Embryonic facial prominence (tissue), 1 donor: Measurements from ENCODE around the gene SIGLEC12.
A peak's percentile ranks its signal among the peaks of the same experiment; 100 is the strongest.
"Not testable (repeated sequence)": the region's sequence is repeated elsewhere in the genome, so short reads cannot be mapped to it uniquely, and the experiment has no call there.

Experiments used
- DNase-seq: peaks from one replicate; pipeline ENCODE4 v3.0.0-alpha.2; 2016; ENCODE audit errors: extremely low spot score

The SIGLEC12 gene

GRCh38 chr19:51480590-51480989 lies 21.0 kb downstream of the SIGLEC12 start:
- DNase-seq, result no peak

DNA sequence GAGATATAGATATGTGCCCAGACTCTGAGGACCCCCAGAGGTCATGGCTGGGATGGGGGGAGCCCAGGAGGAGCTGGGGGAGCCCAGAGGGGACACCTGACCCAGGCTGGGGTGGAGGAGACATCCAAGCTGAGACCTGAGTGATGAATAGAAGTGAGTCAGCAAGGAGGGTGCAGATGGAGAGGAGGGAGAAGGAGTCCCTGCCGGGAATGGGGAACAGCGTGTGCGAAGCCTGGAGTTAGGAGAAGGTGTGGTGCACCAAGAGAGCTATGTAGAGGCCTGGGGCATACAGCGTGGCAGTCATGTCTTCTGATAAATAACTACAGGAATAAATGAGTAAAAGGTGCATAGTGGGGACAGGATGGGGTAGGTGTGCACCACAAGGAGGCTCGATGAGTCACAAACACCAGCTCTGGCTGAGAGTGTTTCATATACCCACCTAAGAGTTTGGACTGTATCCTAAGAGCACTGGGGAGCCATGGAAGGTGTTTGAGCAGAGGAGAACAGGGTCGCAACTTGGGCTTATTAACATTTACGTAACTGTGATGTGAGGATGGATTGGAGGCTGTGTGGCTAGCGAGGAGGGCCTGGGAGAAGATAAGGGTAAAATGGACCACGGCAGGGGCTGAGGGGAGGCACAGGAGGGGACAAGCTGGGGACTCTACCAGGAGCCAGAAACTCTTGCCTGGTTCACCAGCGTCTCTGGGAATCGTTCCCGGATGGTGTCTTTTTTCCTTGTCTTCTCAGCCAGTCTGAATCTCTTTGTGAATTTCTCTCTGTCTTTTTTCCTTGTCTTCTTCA lies 21.9 kb downstream of the SIGLEC12 start:
- DNase-seq, result no peak

GRCh38 chr19:51478381-51479234 lies 23.0 kb downstream of the SIGLEC12 start, which contains the start of gene CEACAM18:
CEACAM18 (plus strand) TSS chr19:51478539.
- no peak for DNase-seq

- no peak for DNase-seq
Measured at GRCh38 chr19:51477344-51477743, 24.3 kb downstream of the SIGLEC12 start.

GRCh38 chr19:51476164-51476563 lies 25.4 kb downstream of the SIGLEC12 start:
- no peak for DNase-seq

DNA sequence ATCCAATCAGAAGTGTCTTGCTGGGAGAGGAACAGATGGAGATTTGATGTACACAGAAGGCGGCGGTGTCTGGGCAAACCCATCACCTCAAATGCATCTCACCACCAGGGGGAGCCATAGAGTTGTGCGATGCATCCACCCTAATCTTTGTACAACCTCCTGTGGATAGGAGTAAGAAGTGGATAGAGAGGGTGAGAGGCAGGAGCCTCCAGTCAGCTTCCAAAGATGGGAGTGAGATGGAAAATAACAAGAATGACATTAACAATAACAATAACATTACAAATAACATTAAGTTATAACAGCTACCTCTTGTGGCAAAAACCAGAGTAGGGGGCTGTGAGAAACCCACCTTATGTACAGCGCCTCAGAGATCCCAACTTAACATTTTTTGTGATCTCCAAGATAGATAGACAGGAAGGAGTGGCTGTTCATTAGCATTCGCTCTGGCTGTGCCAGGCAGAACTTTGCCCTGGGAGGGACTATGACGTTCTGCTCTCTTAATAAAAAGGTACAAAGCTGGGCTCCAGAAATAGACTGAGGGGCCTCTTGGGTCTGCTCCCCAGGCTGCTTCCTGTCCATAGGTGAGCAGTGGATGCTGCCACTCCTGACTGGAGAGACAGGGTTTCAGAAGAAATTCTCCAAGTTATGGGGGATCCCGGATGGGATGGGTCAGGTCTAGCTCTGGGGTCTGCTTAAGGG lies 28.4 kb downstream of the SIGLEC12 start:
- peak; percentile 19 for DNase-seq

DNA sequence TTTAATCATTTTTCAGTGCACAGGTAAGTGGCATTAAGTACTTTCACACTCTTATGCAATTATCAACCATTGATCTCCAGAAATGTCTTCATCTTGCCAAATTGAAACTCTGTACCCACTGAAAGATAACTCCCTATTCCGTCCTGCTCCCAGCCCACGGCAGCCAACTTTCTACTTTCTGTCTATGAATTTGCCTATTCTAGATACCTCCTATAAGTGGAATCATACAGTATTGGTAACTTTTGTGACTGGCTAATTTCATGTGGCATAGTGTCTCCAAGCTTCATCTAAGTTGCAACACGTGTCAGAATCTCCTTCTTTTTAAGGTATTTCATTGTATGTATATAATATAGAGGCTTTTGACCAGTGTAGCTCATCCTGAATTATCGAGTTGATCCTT lies 29.0 kb downstream of the SIGLEC12 start:
- DNase-seq, result no peak

- DNase-seq, result no peak
Measured at GRCh38 chr19:51471527-51471926, 30.1 kb downstream of the SIGLEC12 start.

- no peak for DNase-seq
Measured at GRCh38 chr19:51470966-51471365, 30.6 kb downstream of the SIGLEC12 start.

DNA sequence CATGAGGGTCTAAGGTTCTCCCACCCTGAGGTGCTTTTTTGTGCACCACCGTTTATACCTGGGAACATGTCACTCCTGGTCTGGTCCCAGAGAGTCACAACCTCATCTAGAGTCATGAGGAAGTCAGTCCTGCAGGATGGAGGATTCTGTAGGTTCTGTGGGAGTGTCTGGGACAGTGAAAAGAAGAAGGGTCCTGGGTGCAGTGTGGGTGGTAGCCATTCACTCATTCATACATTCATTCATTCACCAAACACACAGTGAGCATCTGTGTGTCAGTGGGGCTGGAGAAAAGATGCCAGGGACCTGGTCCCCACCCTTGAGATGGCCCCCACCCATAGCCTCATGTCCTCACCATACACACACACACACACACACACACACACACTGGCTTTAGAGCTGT lies 32.0 kb downstream of the SIGLEC12 start:
- DNase-seq, result no peak

DNA sequence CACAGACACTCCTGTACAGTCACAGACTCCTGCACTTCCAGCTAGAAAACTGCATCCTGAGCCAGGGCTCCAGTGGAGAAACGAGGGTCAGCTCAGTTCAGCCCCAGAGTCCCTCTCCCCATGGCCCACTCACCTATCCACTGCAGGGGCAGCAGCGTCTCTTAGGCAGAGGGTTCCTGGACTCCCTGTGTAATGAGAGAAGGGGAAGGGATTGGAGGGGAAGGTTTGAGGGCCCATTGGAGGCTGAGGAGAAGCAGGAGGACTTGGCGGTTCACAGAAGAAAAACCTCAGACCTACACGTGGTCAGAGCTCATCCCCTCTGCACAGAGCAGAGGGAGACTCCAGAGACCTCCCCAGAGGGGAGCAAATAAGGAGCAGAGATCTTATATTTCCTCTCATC lies 32.4 kb downstream of the SIGLEC12 start:
- no peak for DNase-seq

DNA sequence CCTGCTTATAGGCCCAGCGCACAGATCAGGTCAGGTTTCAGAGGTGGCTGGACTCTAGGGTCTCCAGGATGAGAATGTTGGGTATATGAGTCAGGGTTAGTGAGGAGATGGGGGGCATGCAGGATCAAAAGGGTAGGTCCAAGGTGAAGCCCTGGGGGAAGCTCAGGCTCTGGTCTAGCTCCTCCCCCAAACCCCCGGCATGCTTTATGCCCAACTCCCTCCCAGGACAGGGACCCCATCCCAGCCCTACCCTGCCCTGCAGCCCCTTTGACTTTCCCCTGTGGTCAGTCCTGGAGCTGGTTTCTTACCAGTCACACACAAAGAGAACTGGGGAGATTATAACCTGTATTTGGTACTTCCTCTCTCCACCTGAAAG lies 33.1 kb downstream of the SIGLEC12 start:
- DNase-seq, result no peak

- no peak for DNase-seq
Measured at GRCh38 chr19:51467864-51468544, 33.6 kb downstream of the SIGLEC12 start.

DNA sequence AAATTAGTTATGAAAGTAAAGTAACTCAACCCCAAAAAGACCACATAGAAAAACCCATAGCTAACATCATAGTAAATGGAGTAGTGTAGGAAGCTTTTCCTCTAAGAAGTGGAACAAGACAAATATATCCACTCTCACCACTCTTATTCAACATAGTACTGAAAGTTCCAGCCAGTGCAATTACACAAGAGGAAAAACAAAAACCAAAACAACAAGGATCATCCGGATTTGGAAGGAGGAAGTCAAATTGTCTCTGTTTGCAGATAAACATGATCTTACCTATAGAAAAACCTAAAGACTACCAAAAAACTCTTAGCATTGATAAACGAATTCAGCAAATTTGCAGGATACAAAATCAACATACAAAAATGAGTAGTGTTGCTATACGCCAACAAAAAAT lies 34.9 kb downstream of the SIGLEC12 start:
- DNase-seq, result no peak

DNA sequence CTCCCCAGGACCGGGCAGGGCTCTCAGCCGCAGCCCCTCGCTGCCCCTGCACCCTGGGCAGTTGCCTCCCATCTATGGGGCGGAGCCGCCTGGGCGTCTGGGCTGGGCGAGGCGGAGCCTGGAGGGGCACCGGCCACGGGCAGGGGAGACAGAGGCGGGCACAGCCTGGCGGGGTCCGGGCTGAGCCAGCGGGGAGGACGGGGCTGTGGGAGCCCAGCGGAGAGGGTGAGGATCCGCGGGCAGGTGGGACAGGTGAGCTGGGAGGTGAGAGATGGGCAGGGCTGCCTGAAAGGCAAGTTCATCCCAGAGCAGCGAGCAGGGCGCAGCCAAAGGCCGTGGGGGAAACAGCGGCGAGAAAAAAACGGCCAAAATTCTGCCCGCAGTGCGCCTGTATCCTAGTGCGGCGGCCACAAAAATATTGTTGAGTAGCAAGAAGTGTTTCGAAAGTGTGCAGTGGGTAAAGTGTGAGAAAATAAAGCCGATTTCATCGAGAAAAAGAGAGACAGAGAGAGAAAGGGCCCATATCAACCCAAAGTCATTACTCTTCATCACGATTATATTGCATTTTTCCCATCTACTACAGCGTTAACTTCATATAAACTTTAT lies 37.5 kb downstream of the SIGLEC12 start:
- DNase-seq, result not testable (repeated sequence)

GRCh38 chr19:51462681-51463080 lies 38.9 kb downstream of the SIGLEC12 start:
- no peak for DNase-seq

GRCh38 chr19:51462276-51462675 lies 39.3 kb downstream of the SIGLEC12 start:
- no peak for DNase-seq

GRCh38 chr19:51461723-51462161 lies 39.9 kb downstream of the SIGLEC12 start:
- DNase-seq, result no peak

- no peak for DNase-seq
Measured at GRCh38 chr19:51460164-51460992, 41.2 kb downstream of the SIGLEC12 start.

GRCh38 chr19:51458899-51459505 lies 42.6 kb downstream of the SIGLEC12 start:
- DNase-seq, result no peak
